Nephron progenitor cell (in vitro differentiated cells): ENCODE measurements around the gene PAK6.
A peak's percentile ranks its signal among the peaks of the same experiment; 100 is the strongest.

Experiments
- DNase-seq: peaks from one replicate; pipeline ENCODE4 v3.0.0; 2021
- H3K27ac Mint-ChIP-seq: 2 replicates; pipeline ENCODE4 v1.8.0; 2021; ENCODE audit warnings: mild to moderate bottlenecking, moderate library complexity, mixed read lengths
- H3K27me3 Mint-ChIP-seq: 2 replicates; pipeline ENCODE4 v1.8.0; 2021; ENCODE audit warnings: mild to moderate bottlenecking, low read depth, mixed read lengths; ENCODE audit not compliant: poor library complexity
- H3K36me3 Mint-ChIP-seq: 2 replicates; pipeline ENCODE4 v1.8.0; 2021; ENCODE audit warnings: low read depth, mixed read lengths
- H3K4me1 Mint-ChIP-seq: 2 replicates; pipeline ENCODE4 v1.8.0; 2021; ENCODE audit warnings: mixed read lengths
- H3K4me3 Mint-ChIP-seq: 2 replicates; pipeline ENCODE4 v1.8.0; 2021; ENCODE audit warnings: mild to moderate bottlenecking, moderate library complexity, mixed read lengths
- H3K9me3 Mint-ChIP-seq: 2 replicates; pipeline ENCODE4 v1.8.0; 2021; ENCODE audit warnings: mild to moderate bottlenecking, moderate library complexity, mixed read lengths
- TF ChIP-seq, protein P1 (sequence below): fragments of 200-600 bp; sonication (generic); IDR thresholded peaks from 2 replicates; pipeline ENCODE4 v1.5.0; 2021; ENCODE audit warnings: antibody characterized with exemption

PAK6 gene

GRCh38 chr15:40280260-40281056, 41.6 kb downstream of the PAK6 start:
- H3K36me3 Mint-ChIP-seq, result no peaks in the 10 kb centered on the region
- H3K4me3 Mint-ChIP-seq, result peak overlapping the region; percentile 70
- no peak overlapping the region for H3K27ac Mint-ChIP-seq
- no peaks in the 10 kb centered on the region for H3K9me3 Mint-ChIP-seq
- peaks cover 51% of the 10 kb centered on the region for H3K4me1 Mint-ChIP-seq
- peaks cover 89% of the 10 kb centered on the region for H3K27me3 Mint-ChIP-seq
- TF ChIP-seq, protein P1, sequence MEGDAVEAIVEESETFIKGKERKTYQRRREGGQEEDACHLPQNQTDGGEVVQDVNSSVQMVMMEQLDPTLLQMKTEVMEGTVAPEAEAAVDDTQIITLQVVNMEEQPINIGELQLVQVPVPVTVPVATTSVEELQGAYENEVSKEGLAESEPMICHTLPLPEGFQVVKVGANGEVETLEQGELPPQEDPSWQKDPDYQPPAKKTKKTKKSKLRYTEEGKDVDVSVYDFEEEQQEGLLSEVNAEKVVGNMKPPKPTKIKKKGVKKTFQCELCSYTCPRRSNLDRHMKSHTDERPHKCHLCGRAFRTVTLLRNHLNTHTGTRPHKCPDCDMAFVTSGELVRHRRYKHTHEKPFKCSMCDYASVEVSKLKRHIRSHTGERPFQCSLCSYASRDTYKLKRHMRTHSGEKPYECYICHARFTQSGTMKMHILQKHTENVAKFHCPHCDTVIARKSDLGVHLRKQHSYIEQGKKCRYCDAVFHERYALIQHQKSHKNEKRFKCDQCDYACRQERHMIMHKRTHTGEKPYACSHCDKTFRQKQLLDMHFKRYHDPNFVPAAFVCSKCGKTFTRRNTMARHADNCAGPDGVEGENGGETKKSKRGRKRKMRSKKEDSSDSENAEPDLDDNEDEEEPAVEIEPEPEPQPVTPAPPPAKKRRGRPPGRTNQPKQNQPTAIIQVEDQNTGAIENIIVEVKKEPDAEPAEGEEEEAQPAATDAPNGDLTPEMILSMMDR, result no peak
- no peak for DNase-seq

GRCh38 chr15:40281057-40281800, 42.4 kb downstream of the PAK6 start:
- H3K4me1 Mint-ChIP-seq, result peaks cover 51% of the 10 kb centered on the region
- TF ChIP-seq, protein P1, result no peak
- H3K4me3 Mint-ChIP-seq, result peak overlapping the region; percentile 70
- H3K36me3 Mint-ChIP-seq, result no peaks in the 10 kb centered on the region
- DNase-seq, result no peak
- no peak overlapping the region for H3K27ac Mint-ChIP-seq
- H3K27me3 Mint-ChIP-seq, result peaks cover 95% of the 10 kb centered on the region
- no peaks in the 10 kb centered on the region for H3K9me3 Mint-ChIP-seq

- Mint-ChIP-seq H3K4me1 (peaks cover 46% of the 10 kb centered on the region), H3K27ac (no peak overlapping the region), H3K27me3 (peaks cover 95% of the 10 kb centered on the region), H3K36me3 (no peaks in the 10 kb centered on the region), H3K4me3 (no peak overlapping the region), H3K9me3 (no peaks in the 10 kb centered on the region)
- DNase-seq, result peak; percentile 39
- TF ChIP-seq, protein P1, result no peak
These were observed 42.9 kb downstream of the PAK6 start for GRCh38 chr15:40281801-40282146.

- TF ChIP-seq, protein P1, result no peak
- H3K36me3 Mint-ChIP-seq, result no peaks in the 10 kb centered on the region
- peak overlapping the region; percentile 55 for H3K4me3 Mint-ChIP-seq
- no peak overlapping the region for H3K27ac Mint-ChIP-seq
- peaks cover 95% of the 10 kb centered on the region for H3K27me3 Mint-ChIP-seq
- H3K9me3 Mint-ChIP-seq, result no peaks in the 10 kb centered on the region
- peaks cover 42% of the 10 kb centered on the region for H3K4me1 Mint-ChIP-seq
- peak; percentile 72 for DNase-seq
These were observed 43.4 kb downstream of the PAK6 start for GRCh38 chr15:40282147-40282868.

DNA sequence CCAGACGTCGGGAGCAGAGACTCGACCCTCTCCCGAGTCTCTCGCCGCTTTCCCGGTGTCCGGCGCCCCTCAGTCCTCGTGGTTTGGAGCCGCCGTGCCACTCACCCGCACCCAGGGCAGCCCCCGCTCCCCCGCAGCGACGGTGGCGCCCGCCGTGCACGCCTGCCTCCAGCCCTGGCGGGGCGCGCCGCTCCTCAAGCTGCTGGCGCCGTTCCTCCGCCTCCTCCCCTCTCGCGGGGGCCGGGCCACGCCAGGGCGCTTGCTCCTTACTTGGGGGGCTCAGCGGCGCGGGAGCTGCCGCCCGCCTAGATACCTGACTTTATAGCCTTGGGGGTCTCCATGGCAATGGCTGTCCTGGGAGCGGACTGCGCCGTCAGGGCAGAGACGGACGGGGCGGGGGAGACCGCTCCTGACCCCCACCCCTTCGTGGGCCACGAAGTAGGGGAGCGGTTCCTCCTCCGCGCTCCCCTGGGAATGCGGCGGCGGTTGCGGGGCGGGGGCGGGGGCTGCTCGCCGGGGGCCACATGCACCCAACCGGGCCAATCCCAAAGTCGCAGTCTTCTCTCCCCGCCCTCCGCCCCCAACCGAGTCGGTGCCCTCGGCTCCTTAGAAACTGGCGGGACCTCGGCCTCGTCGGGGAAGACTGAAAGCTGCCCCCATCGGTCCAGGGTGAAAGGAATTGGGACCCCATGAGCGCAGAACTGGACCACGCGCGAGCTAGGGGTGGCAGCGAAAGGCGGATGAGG, 44.2 kb downstream of the PAK6 start, which contains the start of gene ANKRD63:
Gene ANKRD63, minus strand, starts transcription at position 196 of the 746 bp plus-strand sequence. CDS start 478 bp downstream, outside the sequence.
- Mint-ChIP-seq H3K27me3 (peaks cover 94% of the 10 kb centered on the region), H3K4me1 (peaks cover 42% of the 10 kb centered on the region), H3K4me3 (peak within 1 kb of the TSS; percentile 55), H3K9me3 (no peaks in the 10 kb centered on the region), H3K27ac (no peak within 1 kb of the TSS), H3K36me3 (no peaks in the 10 kb centered on the region)
- DNase-seq, result peak; percentile 60
- TF ChIP-seq, protein P1, result no peak
